ENCODE data around the gene L2HGDH. TPM values are rescaled to one million over a fixed set of nuclear protein-coding genes. Genes with fewer than 3 reads are reported as not detected.

The L2HGDH gene
- polyA plus RNA-seq, 1 of the 3 experiments (the other 2 are of a cell fraction) = 8.4 TPM

GRCh38 chr14:50231475-50232275 lies 80.4 kb downstream of the L2HGDH start, which contains the start of gene SOS2 (continued):
- TF ChIP-seq RAD21 (IDR thresholded peaks at IDR 0.05; ENCODE audit: low read length) (no peak), FOXJ3 (CRISPR knock-in tag; IDR thresholded peaks at IDR 0.05) (no peak), TAF1 (IDR thresholded peaks at IDR 0.05; ENCODE audit: borderline replicate concordance, low read depth, low read length) (peak; percentile 41), PBX3 (IDR thresholded peaks at IDR 0.05) (0 out of 2 replicates have a peak, but pooled peaks have one; percentile 36), POLR2AphosphoS5 (IDR thresholded peaks at IDR 0.05; ENCODE audit: low read depth, low read length) (peak; percentile 83), FOXM1 (IDR thresholded peaks at IDR 0.05; ENCODE audit: low read depth) (no peak), MAX (IDR thresholded peaks at IDR 0.05; ENCODE audit: low read depth) (no peak), MEF2A (IDR thresholded peaks at IDR 0.05; ENCODE audit: borderline replicate concordance, low read depth) (no peak; the same call in 1 of the 2 replicates), RXRA (IDR thresholded peaks at IDR 0.05; ENCODE audit: borderline replicate concordance, low read depth) (no peak)
- TF ChIP-seq, protein P1, sequence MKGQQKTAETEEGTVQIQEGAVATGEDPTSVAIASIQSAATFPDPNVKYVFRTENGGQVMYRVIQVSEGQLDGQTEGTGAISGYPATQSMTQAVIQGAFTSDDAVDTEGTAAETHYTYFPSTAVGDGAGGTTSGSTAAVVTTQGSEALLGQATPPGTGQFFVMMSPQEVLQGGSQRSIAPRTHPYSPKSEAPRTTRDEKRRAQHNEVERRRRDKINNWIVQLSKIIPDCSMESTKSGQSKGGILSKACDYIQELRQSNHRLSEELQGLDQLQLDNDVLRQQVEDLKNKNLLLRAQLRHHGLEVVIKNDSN (IDR thresholded peaks at IDR 0.05; ENCODE audit: borderline replicate concordance, low read depth) = no peak

GRCh38 chr14:50230701-50231474 lies 81.1 kb downstream of the L2HGDH start:
- H3K27me3 ChIP-seq (ENCODE audit: insufficient read depth) = no peaks in the 10 kb centered on the region
- peak overlapping the region; percentile 74 to 97 for H3K4me3 ChIP-seq (ENCODE audit: low read depth in 2 of 2, low read length in 1 of 2)
- 1% methylated on average over 19 of the region's 64 CpGs for WGBS (ENCODE audit: low lambda C conversion rate)
- H3K9me3 ChIP-seq = no peaks in the 10 kb centered on the region
- CTCF ChIA-PET = interaction anchor here (1.2 kb wide), 1 partner anchor 415 kb away, joined by 3 read pairs; no protein-coding TSS in a partner anchor
- H3K36me3 ChIP-seq (replicated peaks in 1 of 2; ENCODE audit: control insufficient read depth in 1 of 2, insufficient read depth in 2 of 2, low read length in 1 of 2) = peaks cover 0 to 14% of the 10 kb centered on the region in 2 experiments
- peaks cover 20% of the 10 kb centered on the region for H3F3A ChIP-seq (replicated peaks; ENCODE audit: insufficient read depth)
- H4K20me1 ChIP-seq (ENCODE audit: insufficient read depth) = peaks cover 37% of the 10 kb centered on the region
- peak overlapping the region; percentile 69; the same call in 1 of the 2 replicates for H2AFZ ChIP-seq (ENCODE audit: low read depth)
- POLR2A ChIA-PET = interaction anchor here (1.2 to 1.5 kb wide), 2 partner anchors 114 to 369 kb away, joined by 4 to 9 read pairs; partner anchors contain the start of gene VCPKMT
- H3K4me1 ChIP-seq (ENCODE audit: control insufficient read depth in 1 of 2, insufficient read depth in 2 of 2, low read depth in 1 of 2, low read length in 1 of 2) = peaks cover 5 to 9% of the 10 kb centered on the region in 2 experiments; a peak in 3 of 4 replicates
- H3K9me2 ChIP-seq = no peaks in the 10 kb centered on the region
- peak; percentile 75 for DNase-seq
- H3K9ac ChIP-seq = peak overlapping the region; percentile 79
- peak overlapping the region; percentile 75 for H3K4me2 ChIP-seq
- H3K27ac ChIP-seq (ENCODE audit: low read depth in 2 of 2, low read length in 1 of 2) = peak overlapping the region; percentile 88 to 95
- H3K79me2 ChIP-seq (ENCODE audit: insufficient read depth) = peaks cover 51% of the 10 kb centered on the region
- TF ChIP-seq SMC3 (IDR thresholded peaks at IDR 0.05; ENCODE audit: low read depth, low read length) = no peak
- no peak for TF ChIP-seq REST (IDR thresholded peaks at IDR 0.05; ENCODE audit: low read depth, low read length)
- TF ChIP-seq FOXM1 (IDR thresholded peaks at IDR 0.05; ENCODE audit: low read depth) = no peak
- 0 out of 2 replicates have a peak, but pooled peaks have one; percentile 17 for TF ChIP-seq JUND (IDR thresholded peaks at IDR 0.05)
- TF ChIP-seq RFX5 (IDR thresholded peaks at IDR 0.05; ENCODE audit: low read length) = no peak
- no peak for TF ChIP-seq MEF2A (IDR thresholded peaks at IDR 0.05; ENCODE audit: borderline replicate concordance, low read depth)
- peak; percentile 56 for TF ChIP-seq GABPA (IDR thresholded peaks at IDR 0.05; ENCODE audit: low read depth)
- no peak; the same call in 1 of the 2 replicates for TF ChIP-seq ELF1 (IDR thresholded peaks at IDR 0.05)
- no peak for TF ChIP-seq POLR2AphosphoS5 (IDR thresholded peaks at IDR 0.05; ENCODE audit: low read depth, low read length)
- TF ChIP-seq NRF1 (IDR thresholded peaks at IDR 0.05; ENCODE audit: low read depth, low read length) = no peak
- 0 out of 4 replicates have a peak, but pooled peaks of 1 of the 2 experiments have one; percentile 8 for TF ChIP-seq EP300 (IDR thresholded peaks at IDR 0.05; ENCODE audit: borderline replicate concordance in 1 of 2, low read depth in 1 of 2, low read length in 1 of 2)
- no peak for TF ChIP-seq MAX (IDR thresholded peaks at IDR 0.05; ENCODE audit: low read depth)
- no peak for TF ChIP-seq TAF1 (IDR thresholded peaks at IDR 0.05; ENCODE audit: borderline replicate concordance, low read depth, low read length)
- no peak for TF ChIP-seq TCF12 (IDR thresholded peaks at IDR 0.05)
- no peak for TF ChIP-seq IRF3 (IDR thresholded peaks at IDR 0.05; ENCODE audit: low read depth, low read length)
